Measurements from ENCODE around the gene NMNAT2.

Gene NMNAT2

DNA sequence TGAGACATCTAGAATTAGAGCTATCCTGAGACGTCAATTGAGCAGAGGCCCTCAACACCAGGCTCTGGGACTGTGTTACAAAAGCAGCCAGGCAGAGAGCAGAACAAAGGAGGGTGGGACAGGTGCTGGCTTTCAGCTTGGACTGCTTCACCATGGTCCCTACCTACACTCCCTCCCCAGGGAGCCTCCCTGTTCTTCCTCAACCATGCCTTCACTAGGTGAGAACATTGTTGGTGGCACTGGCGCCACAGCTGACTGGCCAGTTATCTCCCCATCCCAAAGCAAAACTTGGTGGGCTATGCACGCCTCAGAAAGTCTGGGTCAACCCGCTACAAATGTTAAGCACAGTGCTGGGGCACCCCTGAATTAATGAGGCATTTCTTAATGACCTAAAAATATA, 87.8 kb downstream of the NMNAT2 start:
- DNase-seq (ENCODE audit: low read depth) = no peak
- no peak overlapping the region for H3K4me3 ChIP-seq (ENCODE audit: low read depth, low read length)
- TF ChIP-seq, protein P1, sequence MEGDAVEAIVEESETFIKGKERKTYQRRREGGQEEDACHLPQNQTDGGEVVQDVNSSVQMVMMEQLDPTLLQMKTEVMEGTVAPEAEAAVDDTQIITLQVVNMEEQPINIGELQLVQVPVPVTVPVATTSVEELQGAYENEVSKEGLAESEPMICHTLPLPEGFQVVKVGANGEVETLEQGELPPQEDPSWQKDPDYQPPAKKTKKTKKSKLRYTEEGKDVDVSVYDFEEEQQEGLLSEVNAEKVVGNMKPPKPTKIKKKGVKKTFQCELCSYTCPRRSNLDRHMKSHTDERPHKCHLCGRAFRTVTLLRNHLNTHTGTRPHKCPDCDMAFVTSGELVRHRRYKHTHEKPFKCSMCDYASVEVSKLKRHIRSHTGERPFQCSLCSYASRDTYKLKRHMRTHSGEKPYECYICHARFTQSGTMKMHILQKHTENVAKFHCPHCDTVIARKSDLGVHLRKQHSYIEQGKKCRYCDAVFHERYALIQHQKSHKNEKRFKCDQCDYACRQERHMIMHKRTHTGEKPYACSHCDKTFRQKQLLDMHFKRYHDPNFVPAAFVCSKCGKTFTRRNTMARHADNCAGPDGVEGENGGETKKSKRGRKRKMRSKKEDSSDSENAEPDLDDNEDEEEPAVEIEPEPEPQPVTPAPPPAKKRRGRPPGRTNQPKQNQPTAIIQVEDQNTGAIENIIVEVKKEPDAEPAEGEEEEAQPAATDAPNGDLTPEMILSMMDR (IDR thresholded peaks at IDR 0.05; ENCODE audit: low read depth, low read length, missing control alignments) = no peak
- in situ Hi-C loops (cut with HindIII; ENCODE audit: low sequenced_read_pairs) = no loop called here

DNA sequence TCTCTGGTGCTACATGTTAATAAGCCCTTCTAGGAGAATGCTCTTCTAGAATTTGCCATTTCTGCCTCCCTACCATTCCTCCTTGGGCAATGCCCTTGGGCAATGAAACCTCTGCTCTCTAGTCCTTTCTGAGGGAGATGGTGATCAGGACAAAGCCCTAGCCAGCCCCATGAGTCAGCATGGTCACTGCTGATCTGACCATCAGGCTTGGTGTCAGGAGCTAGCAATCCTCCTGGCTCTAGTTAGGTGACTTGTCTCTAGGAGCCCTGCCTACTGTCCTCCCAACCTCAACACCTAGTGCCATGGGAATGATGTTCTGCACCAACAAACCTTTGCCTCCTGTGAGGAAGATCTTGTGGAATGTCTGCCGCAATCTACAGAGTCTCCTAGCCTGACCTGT, 89.8 kb downstream of the NMNAT2 start:
- DNase-seq (ENCODE audit: low read depth) = no peak
- in situ Hi-C loops (cut with HindIII; ENCODE audit: low sequenced_read_pairs) = loop anchor here (5.0 kb wide), 2 partner anchors 46 to 86 kb away; no protein-coding TSS in a partner anchor
- TF ChIP-seq, protein P1 (IDR thresholded peaks at IDR 0.05; ENCODE audit: low read depth, low read length, missing control alignments) = no peak
- no peak overlapping the region for H3K4me3 ChIP-seq (ENCODE audit: low read depth, low read length)

DNA sequence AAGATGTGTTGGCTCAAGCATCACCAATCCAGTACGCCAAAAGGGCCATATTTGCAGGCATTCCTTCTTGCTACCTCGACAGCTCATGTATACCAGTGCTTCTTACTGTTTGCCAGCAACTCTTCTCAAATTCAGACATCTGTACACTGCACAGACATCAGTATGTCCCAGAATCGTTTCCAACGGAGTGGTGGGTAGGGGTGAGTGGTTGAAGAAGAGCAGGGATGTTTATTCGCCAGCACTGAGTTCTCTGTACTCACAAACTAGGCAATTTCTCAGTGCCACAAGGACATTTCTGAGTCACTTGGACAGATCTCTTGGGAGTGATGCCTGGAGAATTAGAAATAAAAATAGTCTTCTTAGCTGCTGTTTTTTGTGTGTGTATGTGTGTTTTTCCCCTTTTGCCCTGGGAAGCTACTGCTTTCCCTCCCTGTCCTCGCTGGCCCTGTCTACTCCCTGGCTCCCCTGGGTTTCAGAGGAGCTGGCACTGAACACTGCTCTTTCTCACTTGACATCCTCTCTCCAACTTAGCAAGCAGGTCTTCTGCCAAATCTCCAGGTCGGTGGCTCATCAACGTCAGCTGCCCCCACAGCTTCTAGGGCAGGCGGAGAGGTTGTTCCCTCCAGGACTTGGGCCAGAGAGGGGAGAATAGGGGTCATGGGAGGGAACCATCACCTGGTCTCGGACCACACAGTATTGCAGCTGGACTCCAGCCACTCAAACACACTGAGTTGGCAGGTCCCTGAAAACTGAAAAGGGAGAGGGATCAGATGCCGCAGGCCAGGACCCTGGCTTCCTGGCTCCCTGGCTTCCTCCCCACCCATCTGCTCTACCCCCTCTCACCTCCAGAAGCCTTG, 90.5 kb downstream of the NMNAT2 start:
- H3K4me3 ChIP-seq (ENCODE audit: low read depth, low read length) = no peak overlapping the region
- no peak for DNase-seq (ENCODE audit: low read depth)
- in situ Hi-C loops (cut with HindIII; ENCODE audit: low sequenced_read_pairs) = loop anchor here (5.0 kb wide), 2 partner anchors 45 to 85 kb away; no protein-coding TSS in a partner anchor
- TF ChIP-seq, protein P1 (IDR thresholded peaks at IDR 0.05; ENCODE audit: low read depth, low read length, missing control alignments) = no peak

DNA sequence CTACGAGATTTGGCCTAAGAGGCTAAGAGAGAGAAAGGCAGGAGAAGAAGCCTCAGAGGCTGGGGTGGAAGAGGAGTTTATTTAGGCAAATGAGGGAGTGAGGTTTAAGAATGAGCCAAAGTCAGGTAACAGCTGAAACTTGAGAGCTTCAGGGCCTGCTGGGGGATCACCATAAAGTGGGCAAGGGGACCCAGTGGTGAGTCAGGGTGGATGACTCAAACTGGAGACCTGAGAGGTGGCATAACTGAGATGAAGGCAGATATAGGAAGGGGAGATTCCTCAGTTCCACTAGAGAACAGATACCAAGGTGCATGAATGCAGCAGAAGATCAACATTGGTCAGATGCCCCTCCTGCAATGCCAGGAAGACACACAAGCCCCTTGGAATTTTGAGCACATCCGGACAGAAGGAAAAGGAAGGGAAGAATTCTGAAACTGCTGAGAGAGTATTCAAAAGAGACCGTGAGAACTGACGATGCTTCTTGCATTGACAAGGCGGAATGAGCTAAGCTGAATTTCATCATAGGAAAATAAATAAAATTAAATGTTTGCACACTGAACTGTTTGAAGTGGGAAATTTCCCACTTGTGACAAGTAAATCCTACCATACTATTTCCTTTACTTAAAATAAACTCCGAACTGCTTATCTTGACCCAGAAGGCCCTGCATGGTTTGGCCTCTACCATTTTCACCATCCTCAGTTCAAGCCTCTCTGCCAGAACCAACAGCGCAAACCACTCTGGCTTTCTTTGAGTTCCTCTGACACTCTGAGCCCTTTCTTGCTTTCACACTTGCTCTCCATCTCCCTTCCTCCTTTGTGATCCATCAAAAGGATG, 94.1 kb downstream of the NMNAT2 start:
- no peak for DNase-seq (ENCODE audit: low read depth)
- in situ Hi-C loops (cut with HindIII; ENCODE audit: low sequenced_read_pairs) = no loop called here
- TF ChIP-seq, protein P1 (IDR thresholded peaks at IDR 0.05; ENCODE audit: low read depth, low read length, missing control alignments) = no peak

DNA sequence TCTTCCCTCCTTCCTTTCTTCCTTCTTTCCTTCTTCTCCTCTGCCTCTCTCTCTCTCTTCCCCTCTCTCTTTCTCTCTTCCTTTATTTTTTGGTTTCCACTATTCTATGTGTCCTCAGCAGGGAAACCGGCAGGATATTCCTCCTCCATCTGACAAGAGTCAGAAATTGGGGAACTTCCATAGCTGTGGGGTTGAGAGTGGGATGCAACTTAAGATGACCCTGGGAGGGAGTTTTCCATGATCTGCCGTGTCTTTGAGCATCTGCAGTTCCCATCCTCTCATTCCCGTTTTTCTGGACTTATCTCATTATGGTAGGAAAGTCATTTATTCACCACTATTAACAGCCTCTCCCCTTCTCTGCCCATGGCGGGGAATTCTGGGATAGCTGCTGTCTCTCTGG, 98.6 kb downstream of the NMNAT2 start:
- H3K4me3 ChIP-seq (ENCODE audit: low read depth, low read length) = no peak overlapping the region
- no peak for DNase-seq (ENCODE audit: low read depth)
- TF ChIP-seq, protein P1 (IDR thresholded peaks at IDR 0.05; ENCODE audit: low read depth, low read length, missing control alignments) = no peak
- in situ Hi-C loops (cut with HindIII; ENCODE audit: low sequenced_read_pairs) = no loop called here

More for the DNA sequence above, 94.1 kb downstream of the NMNAT2 start:
- no peak overlapping the region for H3K4me3 ChIP-seq (ENCODE audit: low read depth, low read length)

DNA sequence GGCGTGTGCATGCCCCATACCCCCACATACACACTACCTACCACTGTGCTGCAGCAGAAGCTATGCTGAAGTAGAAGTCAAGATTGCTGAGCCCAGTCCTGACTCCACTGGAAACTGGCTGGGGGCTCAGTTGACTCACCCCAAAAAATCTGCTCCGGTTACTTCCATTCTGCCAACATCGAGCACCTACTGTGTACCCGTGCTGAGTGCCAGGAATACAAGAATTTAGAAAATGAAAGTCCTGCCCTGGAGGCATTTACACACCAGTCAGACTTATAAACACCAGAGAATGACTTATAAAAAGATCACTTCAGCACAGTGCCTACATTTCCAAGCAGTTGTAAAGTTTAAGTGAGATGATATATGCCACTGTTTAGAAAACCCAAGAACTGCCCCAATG, 99.1 kb downstream of the NMNAT2 start:
- no peak overlapping the region for H3K4me3 ChIP-seq (ENCODE audit: low read depth, low read length)
- TF ChIP-seq, protein P1 (IDR thresholded peaks at IDR 0.05; ENCODE audit: low read depth, low read length, missing control alignments) = no peak
- no peak for DNase-seq (ENCODE audit: low read depth)
- in situ Hi-C loops (cut with HindIII; ENCODE audit: low sequenced_read_pairs) = no loop called here

Measured in astrocyte of the cerebellum (primary cell).